Right kidney (tissue), 1 donor: ENCODE measurements around the gene TTF2.

ENCODE experiments used
- DNase-seq: peaks from one replicate; pipeline ENCODE4 v3.0.0-alpha.2; 2016

TTF2 gene

GRCh38 chr1:117120774-117121588, 60.9 kb downstream of the TTF2 start:
- peak; percentile 72 for DNase-seq

- DNase-seq: peak; percentile 100
These were observed 61.6 kb downstream of the TTF2 start, which contains the start of gene TRIM45 for GRCh38 chr1:117121589-117122329. TSS of gene TRIM45 (minus strand) at chr1:117121749. CDS start at chr1:117121201, 548 bp downstream.

GRCh38 chr1:117122330-117123025, 62.4 kb downstream of the TTF2 start:
- no peak for DNase-seq

- no peak for DNase-seq
These were observed 63.1 kb downstream of the TTF2 start for GRCh38 chr1:117123274-117123673.

- DNase-seq: no peak
These were observed 64.5 kb downstream of the TTF2 start for GRCh38 chr1:117124661-117125060.

- DNase-seq: no peak
These were observed 67.7 kb downstream of the TTF2 start for GRCh38 chr1:117127795-117128194.

GRCh38 chr1:117128323-117129079, 68.4 kb downstream of the TTF2 start:
- peak; percentile 40 for DNase-seq

- no peak for DNase-seq
These were observed 70.4 kb downstream of the TTF2 start for GRCh38 chr1:117130526-117130925.

- no peak for DNase-seq
These were observed 75.2 kb downstream of the TTF2 start for GRCh38 chr1:117135329-117135728.

GRCh38 chr1:117136749-117137148, 76.6 kb downstream of the TTF2 start:
- DNase-seq: no peak

- DNase-seq: no peak
These were observed 77.2 kb downstream of the TTF2 start for GRCh38 chr1:117137281-117137855.

- DNase-seq: no peak
These were observed 78.0 kb downstream of the TTF2 start for GRCh38 chr1:117138106-117138505.

GRCh38 chr1:117138561-117138960, 78.4 kb downstream of the TTF2 start:
- DNase-seq: no peak

GRCh38 chr1:117142200-117142599, 82.1 kb downstream of the TTF2 start:
- DNase-seq: no peak

- DNase-seq: no peak
These were observed 83.0 kb downstream of the TTF2 start for GRCh38 chr1:117143172-117143571.

GRCh38 chr1:117143871-117144270, 83.7 kb downstream of the TTF2 start:
- no peak for DNase-seq

- no peak for DNase-seq
These were observed 85.9 kb downstream of the TTF2 start for GRCh38 chr1:117146072-117146471.

GRCh38 chr1:117146575-117147340, 86.6 kb downstream of the TTF2 start:
- no peak for DNase-seq

GRCh38 chr1:117147341-117147831, 87.3 kb downstream of the TTF2 start:
- no peak for DNase-seq

- no peak for DNase-seq
These were observed 87.9 kb downstream of the TTF2 start for GRCh38 chr1:117147856-117148588.
